GM18870 (cell line): ENCODE measurements around the gene ALG12.
"Not testable (repeated sequence)": the region's sequence is repeated elsewhere in the genome, so short reads cannot be mapped to it uniquely, and the experiment has no call there.

Experiments
- ATAC-seq: cut with Tn5 transposase; IDR thresholded peaks from one replicate; pipeline ENCODE4 v1.9.1; 2021; ENCODE audit warnings: moderate library complexity; ENCODE audit not compliant: unreplicated experiment

The ALG12 gene

GRCh38 chr22:49871482-49871881 is 46.8 kb downstream of the ALG12 start:
- no peak for ATAC-seq

- ATAC-seq = no peak
Measured at GRCh38 chr22:49869845-49870712, 48.2 kb downstream of the ALG12 start.

GRCh38 chr22:49869086-49869830 is 49.0 kb downstream of the ALG12 start:
- ATAC-seq = no peak

GRCh38 chr22:49867303-49868265 is 50.7 kb downstream of the ALG12 start:
- ATAC-seq = no peak

- ATAC-seq = no peak
Measured at GRCh38 chr22:49866646-49867045, 51.6 kb downstream of the ALG12 start.

- no peak for ATAC-seq
Measured at GRCh38 chr22:49866134-49866533, 52.1 kb downstream of the ALG12 start.

- no peak for ATAC-seq
Measured at GRCh38 chr22:49865156-49865555, 53.1 kb downstream of the ALG12 start.

- ATAC-seq = no peak
Measured at GRCh38 chr22:49863931-49864330, 54.3 kb downstream of the ALG12 start.

- ATAC-seq = no peak
Measured at GRCh38 chr22:49862496-49862776, 55.8 kb downstream of the ALG12 start.

GRCh38 chr22:49861642-49862495 is 56.4 kb downstream of the ALG12 start:
- no peak for ATAC-seq

- ATAC-seq = no peak
Measured at GRCh38 chr22:49858827-49859226, 59.4 kb downstream of the ALG12 start.

GRCh38 chr22:49856766-49857618 is 61.2 kb downstream of the ALG12 start:
- no peak for ATAC-seq

GRCh38 chr22:49856343-49856742 is 61.9 kb downstream of the ALG12 start:
- ATAC-seq = no peak

GRCh38 chr22:49855251-49855911 is 62.9 kb downstream of the ALG12 start:
- no peak for ATAC-seq

GRCh38 chr22:49853981-49854831 is 64.0 kb downstream of the ALG12 start:
- no peak for ATAC-seq

- peak; percentile 53 for ATAC-seq
Measured at GRCh38 chr22:49852898-49853894, 65.0 kb downstream of the ALG12 start, which contains the start of gene ZBED4. ZBED4 (plus strand) TSS chr22:49853844; CDS start chr22:49883663, 29,819 bp downstream.

GRCh38 chr22:49852568-49852897 is 65.7 kb downstream of the ALG12 start:
- not testable (repeated sequence) for ATAC-seq
